GM10248 (cell line): ENCODE results near the gene KLF8.

Experiments used
- CTCF ChIA-PET: fragments of 300-600 bp; sonication (Branson Sonifier 250); formaldehyde crosslinking; extraction: SDS; loops from one replicate; lab custom pipeline; 2021; ENCODE audit warnings: antibody characterized with exemption; lab: Yijun Ruan, JAX
- POLR2A ChIA-PET: fragments of 350-650 bp; sonication (Branson Sonifier 250); formaldehyde crosslinking; extraction: SDS; loops from one replicate; lab custom pipeline; 2020; ENCODE audit warnings: antibody characterized with exemption; lab: Yijun Ruan, JAX
- DNase-seq: peaks from one replicate; pipeline ENCODE4 v3.0.0; 2012; ENCODE audit errors: extremely low spot score
- CTCF ChIP-seq: IDR thresholded peaks from 2 replicates; pipeline ENCODE4 v1.5.1; 2012; ENCODE audit warnings: mild to moderate bottlenecking, low read depth; ENCODE audit errors: extremely low read depth, missing control alignments, control extremely low read depth

The KLF8 gene

GRCh38 chrX:56318076-56318475 lies 85.9 kb downstream of the KLF8 start:
- no peak for TF ChIP-seq CTCF
- ChIA-PET POLR2A (no interaction called here), CTCF (no interaction called here)
- DNase-seq: no peak

- DNase-seq: no peak
- POLR2A ChIA-PET: no interaction called here
- no peak for TF ChIP-seq CTCF
- CTCF ChIA-PET: no interaction called here
Measured at GRCh38 chrX:56319165-56319564, 87.0 kb downstream of the KLF8 start.
